ENCODE measurements around the gene TAF4B.

GRCh38 chr18:26383454-26384270, 157.4 kb downstream of the TAF4B start:
- TF ChIP-seq CTCF (IDR thresholded peaks at IDR 0.05; ENCODE audit: insufficient read depth, low read length, poor library complexity, severe bottlenecking): peak; percentile 88
- no peak for TF ChIP-seq EZH2phosphoT487 (conservative IDR thresholded peaks at IDR 0.05; ENCODE audit: low read length)

Data from SU-DHL-6 (cell line).